LNCAP (cell line): ENCODE results near the gene SIRT7.

Experiments
- TF ChIP-seq, protein P1 (sequence below): fragments of 450-650 bp; IDR thresholded peaks from 2 replicates; pipeline ENCODE4 v1.5.1; 2017; ENCODE audit warnings: mild to moderate bottlenecking

SIRT7 gene

DNA sequence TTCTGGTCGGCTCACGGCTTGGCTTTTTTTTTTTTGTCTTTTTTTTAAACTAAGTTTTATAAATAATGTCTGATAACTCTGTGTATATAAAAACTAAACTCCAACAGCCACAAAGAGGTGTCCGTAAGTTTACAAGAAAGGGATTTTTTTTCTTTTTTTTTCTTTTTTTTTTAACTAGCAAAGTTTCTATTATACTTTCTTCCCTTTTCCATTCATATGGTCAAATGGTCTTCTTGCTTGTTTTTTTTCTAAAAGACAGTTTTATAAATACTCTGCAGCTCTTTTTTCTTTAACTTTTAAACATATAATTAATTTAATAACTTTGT is 3.5 kb upstream of the SIRT7 start:
- TF ChIP-seq, protein P1, sequence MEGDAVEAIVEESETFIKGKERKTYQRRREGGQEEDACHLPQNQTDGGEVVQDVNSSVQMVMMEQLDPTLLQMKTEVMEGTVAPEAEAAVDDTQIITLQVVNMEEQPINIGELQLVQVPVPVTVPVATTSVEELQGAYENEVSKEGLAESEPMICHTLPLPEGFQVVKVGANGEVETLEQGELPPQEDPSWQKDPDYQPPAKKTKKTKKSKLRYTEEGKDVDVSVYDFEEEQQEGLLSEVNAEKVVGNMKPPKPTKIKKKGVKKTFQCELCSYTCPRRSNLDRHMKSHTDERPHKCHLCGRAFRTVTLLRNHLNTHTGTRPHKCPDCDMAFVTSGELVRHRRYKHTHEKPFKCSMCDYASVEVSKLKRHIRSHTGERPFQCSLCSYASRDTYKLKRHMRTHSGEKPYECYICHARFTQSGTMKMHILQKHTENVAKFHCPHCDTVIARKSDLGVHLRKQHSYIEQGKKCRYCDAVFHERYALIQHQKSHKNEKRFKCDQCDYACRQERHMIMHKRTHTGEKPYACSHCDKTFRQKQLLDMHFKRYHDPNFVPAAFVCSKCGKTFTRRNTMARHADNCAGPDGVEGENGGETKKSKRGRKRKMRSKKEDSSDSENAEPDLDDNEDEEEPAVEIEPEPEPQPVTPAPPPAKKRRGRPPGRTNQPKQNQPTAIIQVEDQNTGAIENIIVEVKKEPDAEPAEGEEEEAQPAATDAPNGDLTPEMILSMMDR: no peak

DNA sequence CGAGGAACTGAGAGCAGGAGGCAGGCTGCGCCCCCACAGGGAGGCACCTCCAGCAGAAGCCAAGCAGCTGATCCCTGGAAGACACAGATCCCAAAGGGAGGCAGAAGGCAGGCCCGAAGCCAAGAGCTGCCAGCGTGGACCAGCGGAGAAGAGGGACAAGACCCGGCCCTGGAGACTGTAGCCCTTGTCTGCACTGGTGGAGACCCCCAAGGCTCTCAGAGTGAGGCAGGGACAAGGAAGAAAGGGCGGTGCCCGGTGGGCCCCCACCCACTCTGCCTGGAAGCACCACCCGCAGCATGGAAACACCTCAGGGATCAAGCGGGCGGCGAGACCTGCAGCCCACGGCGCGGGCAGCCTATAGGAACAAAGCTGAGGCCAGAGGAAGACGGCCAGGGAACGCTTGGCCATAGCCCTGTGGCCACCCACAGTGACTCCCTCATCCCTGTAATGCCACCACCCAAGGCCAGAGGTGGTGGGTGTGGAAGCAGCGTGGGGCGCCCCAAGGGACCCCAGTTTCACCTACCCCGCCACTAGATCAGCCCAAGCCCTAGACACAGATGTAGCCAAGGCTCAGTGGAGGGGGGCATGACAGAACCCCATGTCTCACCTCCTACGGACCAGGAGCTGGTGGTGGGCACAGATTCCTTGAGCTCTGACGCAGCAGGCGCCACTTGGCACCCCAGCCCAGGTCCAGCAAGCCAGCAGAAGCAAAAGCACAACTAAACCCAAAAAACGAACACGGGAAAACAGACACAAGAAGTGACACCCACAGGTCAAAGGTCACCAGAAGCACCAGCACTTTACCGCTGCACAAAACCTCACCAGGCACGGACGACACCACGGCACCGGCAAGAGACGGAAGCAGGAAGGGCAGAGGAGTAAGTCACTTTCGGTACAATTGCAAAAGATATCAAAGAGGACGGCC is 2.9 kb upstream of the SIRT7 start:
- TF ChIP-seq, protein P1: no peak

DNA sequence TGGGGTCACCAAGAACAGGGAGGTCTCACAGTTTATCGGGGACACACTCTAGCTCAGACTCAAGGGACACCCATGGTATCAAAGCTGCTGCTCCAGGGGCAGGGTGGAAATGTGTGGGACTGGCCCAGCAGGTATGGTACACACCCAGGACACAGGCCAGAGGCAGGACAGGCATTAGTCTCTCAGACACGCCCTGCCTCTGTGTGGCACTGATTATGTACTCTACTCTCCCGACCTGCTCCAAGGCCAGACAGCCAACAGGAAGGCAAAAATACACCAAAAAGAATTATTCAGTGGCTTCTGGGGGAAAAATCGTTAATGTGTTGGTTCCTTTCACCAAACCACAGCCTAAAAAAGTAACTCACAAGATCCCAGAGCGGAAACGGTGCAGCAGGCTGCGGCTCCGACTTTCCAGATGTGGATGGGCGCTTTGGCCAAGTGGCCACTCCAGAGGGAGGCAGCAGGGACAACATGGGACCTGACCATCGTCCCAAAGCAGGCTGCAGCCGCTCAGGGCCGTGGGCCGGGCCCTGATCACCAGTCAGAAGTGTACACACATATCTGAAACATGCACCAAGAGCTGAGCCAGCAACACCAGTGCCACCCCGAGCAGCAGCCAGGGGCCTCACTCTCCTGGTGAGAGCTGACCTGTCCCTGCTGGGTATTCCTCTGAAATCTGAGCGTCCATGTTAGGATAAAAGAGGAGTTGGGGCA is 1.0 kb upstream of the SIRT7 start:
- TF ChIP-seq, protein P1: no peak

DNA sequence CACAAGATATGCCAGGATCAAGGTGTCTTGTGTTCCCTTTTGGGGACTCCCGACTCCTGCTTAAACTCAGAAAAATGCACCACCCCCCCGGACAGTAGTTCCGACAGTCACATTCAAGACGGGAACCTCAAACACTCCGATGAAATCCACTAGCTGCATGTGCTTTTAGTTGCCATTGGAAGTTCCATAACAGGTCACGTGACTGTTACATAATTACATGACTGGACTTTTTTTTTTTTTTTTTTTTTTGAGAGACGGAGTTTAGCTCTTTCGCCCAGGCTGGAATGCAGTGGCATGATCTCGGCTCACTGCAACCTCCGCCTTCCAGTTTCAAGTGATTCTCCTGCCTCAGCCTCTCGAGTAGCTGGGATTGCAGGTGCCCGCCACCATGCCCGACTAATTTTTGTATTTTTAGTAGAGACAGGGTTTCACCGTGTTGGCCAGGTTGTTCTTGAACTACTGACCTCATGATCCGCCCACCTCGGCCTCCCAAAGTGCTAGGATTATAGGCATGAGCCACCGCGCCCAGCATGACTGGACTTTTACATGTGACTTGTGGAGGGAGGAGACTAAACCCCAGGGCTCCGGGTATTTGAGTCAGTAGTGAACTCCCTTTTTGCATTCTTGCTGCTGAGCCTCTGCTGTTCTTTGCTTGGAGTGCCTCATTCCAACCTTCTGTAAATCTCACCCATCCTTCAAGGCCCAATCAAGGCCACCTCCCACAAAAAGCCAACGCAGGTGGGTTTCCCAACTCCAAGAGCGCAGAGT is 1.6 kb downstream of the SIRT7 start:
- TF ChIP-seq, protein P1: no peak

DNA sequence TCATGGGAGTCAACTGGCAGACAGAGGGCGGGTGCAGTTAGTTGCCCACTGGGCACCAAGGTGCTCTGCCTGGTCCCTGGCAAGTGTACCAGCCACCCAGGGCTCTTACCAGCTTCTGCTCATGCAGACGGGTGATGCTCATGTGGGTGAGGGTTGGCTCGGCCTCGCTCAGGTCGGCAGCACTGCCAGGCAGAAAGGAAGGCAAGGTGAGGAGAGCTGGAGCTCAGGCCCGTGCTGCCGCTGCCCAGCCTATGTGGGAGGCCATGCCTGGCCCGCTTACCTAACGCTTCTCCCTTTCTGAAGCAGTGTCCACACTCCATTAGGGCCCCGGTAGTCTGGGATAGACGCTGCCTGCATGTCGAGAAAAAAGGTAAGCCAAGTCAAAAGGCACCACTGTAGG is 2.6 kb downstream of the SIRT7 start:
- TF ChIP-seq, protein P1: no peak

DNA sequence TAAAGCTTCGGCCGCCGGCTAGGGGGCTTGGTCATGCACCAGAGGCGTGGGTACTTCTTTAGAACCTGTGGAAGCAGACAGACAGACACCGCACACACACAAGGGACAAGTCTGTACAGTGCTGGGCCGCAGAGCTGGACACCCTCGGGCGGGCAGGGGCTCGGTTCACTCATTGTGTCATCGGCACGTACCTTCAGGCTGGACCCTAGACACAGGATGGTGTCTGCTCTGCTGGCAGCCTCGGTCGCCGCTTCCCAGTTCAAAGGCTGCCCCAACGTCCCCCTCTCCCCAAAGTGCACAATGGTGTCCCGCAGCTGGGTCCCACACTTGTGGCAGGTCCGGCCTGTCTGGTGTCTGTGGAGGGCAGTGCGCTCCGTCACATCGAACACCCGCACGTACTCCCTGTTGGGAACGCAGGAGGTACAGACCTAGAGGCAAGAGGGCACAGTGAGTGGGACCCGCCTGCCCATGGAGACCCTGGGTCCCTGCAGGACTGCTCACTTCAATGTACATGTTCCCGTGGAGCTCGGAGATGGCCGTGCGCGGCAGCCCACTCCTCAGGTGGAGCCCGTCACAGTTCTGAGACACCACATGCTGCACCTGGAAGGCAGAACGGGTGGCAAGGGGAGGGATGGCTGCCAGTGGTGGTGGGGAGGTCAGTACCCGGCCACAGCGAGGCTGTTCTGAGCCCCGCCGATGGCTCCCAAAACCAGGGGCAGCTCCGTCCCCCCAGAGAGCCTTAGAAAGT is 3.7 kb downstream of the SIRT7 start:
- TF ChIP-seq, protein P1: no peak
